Stimulated activated CD8-positive, alpha-beta memory T cell treated with anti-CD3 and anti-CD28 coated beads, Interleukin-15, amount 100 ng/mL, for 24 hours (primary cell): ENCODE results near the gene TOM1L2.

Experiments used
- DNase-seq: peaks from one replicate; pipeline ENCODE4 v3.0.0-alpha.2; 2020; ENCODE audit warnings: low read depth

Gene TOM1L2

DNA sequence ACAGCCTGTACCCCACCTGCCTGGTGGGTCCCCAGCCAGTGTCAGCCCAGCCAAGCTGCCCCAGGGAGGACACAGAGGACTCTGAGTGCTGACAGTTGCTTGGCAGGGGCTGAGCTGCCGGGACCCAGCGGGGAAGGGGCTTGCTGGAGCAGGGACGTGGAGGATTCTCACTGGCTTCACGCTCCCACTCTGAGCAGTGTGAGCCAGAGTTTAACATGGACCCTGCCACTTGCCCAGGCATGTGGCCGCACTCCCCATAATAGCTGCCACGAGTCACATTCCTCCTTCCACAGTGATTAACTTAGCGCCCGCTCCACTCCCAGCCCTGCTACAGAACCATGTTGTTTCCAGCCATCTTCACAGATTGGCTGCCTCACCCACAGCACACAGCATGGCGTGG, 166.6 kb downstream of the TOM1L2 start:
- DNase-seq = no peak

- DNase-seq = no peak
Observed at GRCh38 chr17:17804007-17804406, 168.2 kb downstream of the TOM1L2 start.

DNA sequence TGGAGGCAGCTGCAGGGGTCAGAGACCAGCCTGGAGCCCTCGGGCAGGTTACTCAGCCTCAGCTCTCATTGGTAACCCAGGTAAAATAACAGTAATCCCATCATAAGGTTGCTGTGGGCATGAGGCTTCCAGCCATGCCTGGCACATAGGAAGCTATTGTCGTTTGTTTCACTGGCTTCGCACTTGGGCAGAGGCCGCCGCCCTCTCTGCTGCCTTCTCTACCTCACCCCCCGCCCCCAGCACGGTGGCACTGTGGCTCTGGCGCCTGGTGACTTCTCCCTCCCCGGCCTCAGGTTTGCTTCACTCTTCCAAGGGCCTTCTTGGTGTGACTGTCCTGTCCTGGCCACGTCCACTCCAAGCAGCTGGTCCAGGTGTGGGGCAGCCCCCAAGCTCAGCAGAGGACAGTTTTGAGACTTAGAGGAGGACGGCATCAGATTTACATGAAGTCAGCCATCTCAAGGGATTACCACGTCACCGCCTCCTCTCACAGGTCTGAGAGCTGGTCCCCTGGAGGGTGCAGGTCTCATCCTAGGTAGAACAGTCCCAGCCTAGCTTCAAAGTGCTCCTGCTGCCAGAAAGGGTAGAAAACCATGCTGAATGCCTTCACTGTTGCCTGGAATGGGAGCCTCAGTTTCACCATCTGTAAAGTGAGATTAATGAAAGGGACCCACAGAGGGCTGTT, 170.3 kb downstream of the TOM1L2 start:
- DNase-seq = no peak

DNA sequence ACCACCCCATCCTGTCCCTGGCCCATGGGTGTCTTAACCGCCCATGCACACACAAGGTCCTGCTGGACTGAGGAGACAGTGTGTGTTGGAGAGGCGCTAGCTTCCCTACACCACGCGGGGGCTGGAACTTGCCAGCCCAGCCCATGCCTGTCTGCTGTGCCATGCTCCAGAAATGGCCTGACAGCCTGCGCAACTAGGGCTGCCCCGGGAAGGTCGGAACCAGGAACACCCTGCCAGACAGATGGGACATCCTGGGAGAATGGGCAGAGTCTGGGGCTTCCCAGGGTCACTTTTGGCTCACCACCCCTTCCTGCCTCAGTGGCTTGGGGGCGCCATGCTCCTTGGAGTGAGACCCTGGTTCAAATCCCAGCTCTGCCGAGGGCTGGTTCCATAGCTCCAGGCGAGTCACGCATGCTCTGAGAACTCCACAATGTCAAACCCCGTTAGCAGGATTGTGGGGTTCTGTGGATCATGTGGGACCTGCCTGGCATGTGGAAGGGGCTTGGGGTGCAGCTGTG, 171.6 kb downstream of the TOM1L2 start:
- DNase-seq = no peak

DNA sequence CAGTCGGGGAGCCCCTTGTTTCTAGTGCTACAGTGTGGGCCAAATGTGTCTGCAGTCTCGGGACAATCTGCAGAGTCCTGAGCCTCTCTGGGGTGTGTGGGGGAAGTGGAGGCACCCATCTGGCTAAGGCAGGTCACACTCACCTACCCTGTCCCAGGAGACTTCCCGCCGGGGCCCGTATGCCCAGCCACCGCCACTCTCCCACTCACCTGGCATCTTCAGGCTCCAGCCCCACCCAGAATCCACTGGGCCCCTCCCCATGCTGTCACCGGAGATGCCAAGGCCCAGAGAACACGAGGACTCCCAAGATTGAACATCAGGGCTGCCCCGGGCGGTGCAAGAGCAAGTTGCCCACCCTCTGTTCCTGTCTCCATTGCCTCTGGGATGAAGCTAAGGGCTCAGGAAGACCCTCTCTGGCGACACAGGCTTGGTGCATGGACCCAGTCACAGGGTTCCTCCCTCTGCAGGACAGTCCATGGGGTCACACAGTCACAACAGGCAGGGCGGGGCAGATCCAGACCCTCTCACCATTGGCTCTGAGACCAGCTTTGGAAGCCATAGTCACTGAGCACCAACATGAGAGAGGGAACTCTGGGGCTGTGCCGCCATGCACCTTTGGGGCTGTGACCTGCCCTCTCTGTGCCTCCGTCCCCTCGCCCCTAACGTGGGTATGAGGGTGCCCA, 173.5 kb downstream of the TOM1L2 start:
- no peak for DNase-seq

DNA sequence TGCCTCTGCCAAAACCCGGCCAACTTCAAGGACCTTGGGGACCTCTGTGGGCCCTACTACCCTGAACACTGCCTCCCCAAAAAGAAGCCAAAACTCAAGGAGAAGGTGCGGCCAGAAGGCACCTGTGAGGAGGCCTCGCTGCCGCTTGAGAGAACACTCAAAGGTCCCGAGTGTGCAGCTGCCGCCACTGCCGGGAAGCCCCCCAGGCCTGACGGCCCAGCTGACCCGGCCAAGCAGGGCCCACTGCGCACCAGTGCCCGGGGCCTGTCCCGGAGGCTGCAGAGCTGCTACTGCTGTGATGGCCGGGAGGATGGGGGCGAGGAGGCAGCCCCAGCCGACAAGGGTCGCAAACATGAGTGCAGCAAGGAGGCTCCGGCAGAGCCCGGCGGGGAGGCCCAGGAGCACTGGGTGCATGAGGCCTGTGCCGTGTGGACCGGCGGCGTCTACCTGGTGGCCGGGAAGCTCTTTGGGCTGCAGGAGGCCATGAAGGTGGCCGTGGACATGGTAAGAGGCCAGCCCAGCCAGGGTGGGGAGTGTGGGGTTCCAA, 174.1 kb downstream of the TOM1L2 start:
- no peak for DNase-seq

DNA sequence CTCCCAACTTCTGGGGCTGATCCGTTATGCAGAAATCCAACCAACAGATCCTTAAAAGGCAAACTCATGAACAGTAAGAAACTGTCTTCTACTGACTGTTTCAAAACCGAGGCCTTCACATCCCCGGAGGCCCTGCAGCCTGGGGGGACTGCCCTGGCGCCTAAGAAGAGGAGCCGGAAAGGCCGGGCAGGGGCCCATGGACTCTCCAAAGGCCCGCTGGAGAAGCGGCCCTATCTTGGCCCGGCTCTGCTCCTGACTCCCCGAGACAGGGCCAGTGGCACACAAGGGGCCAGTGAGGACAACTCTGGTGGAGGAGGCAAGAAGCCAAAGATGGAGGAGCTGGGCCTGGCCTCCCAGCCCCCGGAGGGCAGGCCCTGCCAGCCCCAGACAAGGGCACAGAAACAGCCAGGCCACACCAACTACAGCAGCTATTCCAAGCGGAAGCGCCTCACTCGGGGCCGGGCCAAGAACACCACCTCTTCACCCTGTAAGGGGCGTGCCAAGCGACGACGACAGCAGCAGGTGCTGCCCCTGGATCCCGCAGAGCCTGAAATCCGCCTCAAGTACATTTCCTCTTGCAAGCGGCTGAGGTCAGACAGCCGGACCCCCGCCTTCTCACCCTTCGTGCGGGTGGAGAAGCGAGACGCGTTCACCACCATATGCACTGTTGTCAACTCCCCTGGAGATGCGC, 174.9 kb downstream of the TOM1L2 start:
- DNase-seq = no peak

- no peak for DNase-seq
Observed at GRCh38 chr17:17796787-17797061, 175.5 kb downstream of the TOM1L2 start.

DNA sequence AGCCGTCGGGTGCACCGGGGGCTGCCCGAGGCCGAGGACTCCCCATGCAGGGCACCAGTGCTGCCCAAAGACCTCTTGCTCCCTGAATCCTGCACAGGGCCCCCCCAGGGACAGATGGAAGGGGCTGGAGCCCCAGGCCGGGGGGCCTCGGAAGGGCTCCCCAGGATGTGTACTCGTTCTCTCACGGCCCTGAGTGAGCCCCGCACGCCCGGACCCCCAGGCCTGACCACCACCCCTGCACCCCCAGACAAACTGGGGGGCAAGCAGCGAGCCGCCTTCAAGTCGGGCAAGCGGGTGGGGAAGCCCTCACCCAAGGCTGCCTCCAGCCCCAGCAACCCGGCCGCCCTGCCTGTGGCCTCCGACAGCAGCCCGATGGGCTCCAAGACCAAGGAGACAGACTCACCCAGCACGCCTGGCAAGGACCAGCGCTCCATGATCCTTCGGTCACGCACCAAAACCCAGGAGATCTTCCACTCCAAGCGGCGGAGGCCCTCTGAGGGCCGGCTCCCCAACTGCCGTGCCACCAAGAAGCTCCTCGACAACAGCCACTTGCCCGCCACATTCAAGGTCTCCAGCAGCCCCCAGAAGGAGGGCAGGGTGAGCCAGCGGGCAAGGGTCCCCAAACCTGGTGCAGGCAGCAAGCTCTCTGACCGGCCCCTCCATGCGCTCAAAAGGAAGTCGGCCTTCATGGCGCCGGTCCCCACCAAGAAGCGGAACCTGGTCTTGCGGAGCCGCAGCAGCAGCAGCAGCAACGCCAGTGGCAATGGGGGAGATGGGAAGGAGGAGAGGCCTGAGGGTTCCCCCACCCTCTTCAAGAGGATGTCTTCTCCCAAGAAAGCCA, 176.0 kb downstream of the TOM1L2 start:
- no peak for DNase-seq

DNA sequence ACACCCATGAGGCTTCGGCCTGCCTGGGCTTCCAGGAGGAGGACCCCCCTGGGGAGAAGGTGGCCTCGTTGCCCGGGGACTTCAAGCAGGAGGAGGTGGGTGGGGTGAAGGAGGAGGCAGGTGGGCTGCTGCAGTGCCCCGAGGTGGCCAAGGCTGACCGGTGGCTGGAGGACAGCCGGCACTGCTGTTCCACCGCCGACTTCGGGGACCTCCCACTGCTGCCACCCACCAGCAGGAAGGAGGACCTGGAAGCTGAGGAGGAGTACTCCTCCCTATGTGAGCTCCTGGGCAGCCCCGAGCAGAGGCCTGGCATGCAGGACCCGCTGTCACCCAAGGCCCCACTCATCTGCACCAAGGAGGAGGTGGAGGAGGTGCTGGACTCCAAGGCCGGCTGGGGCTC, 176.9 kb downstream of the TOM1L2 start:
- DNase-seq = no peak

DNA sequence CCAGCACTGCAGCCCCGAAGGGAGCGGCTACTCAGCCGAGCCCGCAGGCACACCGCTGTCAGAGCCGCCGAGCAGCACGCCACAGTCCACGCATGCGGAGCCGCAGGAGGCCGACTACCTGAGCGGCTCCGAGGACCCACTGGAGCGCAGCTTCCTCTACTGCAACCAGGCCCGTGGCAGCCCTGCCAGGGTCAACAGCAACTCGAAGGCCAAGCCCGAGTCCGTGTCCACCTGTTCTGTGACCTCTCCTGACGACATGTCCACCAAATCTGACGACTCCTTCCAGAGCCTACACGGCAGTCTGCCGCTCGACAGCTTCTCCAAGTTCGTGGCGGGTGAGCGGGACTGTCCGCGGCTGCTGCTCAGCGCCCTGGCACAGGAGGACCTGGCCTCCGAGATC, 177.8 kb downstream of the TOM1L2 start:
- no peak for DNase-seq
